ENCODE measurements around the gene ZNF888.
"Not testable (repeated sequence)": the region's sequence is repeated elsewhere in the genome, so short reads cannot be mapped to it uniquely, and the experiment has no call there.

The ZNF888 gene

GRCh38 chr19:52868031-52868430 is 55.2 kb downstream of the ZNF888 start:
- DNase-seq = not testable (repeated sequence)

GRCh38 chr19:52857378-52858191 is 65.6 kb downstream of the ZNF888 start, which contains the start of gene ZNF468:
Gene ZNF468, minus strand, starts transcription at chr19:52857619. Its CDS starts 3,347 bp downstream, at chr19:52854272.
- not testable (repeated sequence) for DNase-seq

- DNase-seq = not testable (repeated sequence)
Measured at GRCh38 chr19:52856540-52857377, 66.5 kb downstream of the ZNF888 start.

All from SHP77 treated with DMSO at 0.1 percent for 48 hours (cell line).